ENCODE results near the gene CD9.
A peak's percentile ranks its signal among the peaks of the same experiment; 100 is the strongest.

The CD9 gene

DNA sequence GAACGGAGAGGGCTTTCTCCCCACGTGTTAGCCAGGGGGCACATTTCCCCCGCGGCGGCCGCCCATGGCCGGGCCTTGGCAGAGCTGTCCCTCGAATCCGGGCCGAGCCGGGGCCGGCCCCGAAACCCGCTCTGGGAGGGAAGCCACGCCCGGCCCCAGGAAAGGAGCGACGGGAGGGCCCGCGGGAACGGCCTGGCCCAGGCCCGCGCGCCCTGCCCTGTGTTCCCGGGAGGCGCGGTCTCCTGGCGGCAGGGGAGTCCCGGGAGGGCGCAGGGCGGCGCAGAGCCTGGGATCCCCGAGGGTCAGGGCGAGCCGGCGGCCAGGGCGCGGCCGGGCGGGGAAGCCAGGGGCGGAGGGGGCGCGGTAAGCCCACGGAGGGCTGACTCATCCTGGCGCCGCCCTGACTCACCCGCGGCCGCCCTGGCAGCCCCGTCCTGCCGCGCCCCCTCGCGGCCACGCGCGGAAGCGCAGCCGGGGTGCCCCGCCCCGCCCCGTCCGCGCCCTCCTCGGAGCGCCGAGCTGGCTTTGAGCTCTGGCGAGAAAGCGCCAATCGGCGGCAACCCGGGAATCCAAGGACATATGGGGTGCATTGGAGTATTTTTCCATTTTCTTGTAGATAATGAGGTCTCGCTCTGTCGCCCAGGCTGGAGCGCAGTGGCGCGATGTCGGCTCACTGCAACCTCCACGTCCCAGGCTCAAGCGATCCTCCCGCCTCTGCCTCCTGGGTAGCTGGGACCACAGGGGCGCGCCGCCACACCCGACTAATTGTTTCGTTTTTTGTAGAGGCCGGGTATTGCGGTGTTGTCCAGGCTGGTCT lies 78.4 kb downstream of the CD9 start:
- intact Hi-C loops (cut with DNase I; ENCODE audit: low total_unique reads): loop anchor here (2.0 to 5.0 kb wide), 2 partner anchors 41 to 84 kb away; no protein-coding TSS in a partner anchor
- TF ChIP-seq, protein P1, sequence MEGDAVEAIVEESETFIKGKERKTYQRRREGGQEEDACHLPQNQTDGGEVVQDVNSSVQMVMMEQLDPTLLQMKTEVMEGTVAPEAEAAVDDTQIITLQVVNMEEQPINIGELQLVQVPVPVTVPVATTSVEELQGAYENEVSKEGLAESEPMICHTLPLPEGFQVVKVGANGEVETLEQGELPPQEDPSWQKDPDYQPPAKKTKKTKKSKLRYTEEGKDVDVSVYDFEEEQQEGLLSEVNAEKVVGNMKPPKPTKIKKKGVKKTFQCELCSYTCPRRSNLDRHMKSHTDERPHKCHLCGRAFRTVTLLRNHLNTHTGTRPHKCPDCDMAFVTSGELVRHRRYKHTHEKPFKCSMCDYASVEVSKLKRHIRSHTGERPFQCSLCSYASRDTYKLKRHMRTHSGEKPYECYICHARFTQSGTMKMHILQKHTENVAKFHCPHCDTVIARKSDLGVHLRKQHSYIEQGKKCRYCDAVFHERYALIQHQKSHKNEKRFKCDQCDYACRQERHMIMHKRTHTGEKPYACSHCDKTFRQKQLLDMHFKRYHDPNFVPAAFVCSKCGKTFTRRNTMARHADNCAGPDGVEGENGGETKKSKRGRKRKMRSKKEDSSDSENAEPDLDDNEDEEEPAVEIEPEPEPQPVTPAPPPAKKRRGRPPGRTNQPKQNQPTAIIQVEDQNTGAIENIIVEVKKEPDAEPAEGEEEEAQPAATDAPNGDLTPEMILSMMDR (IDR thresholded peaks at IDR 0.05): peak; percentile 84 to 100
- H3K4me1 ChIP-seq: peaks cover 0 to 33% (median 27%) of the 10 kb centered on the region in 4 donors
- H3K27ac ChIP-seq: peak overlapping the region; percentile 77 to 82
- DNase-seq: peak; percentile 78 to 95
- no peaks in the 10 kb centered on the region for H3K27me3 ChIP-seq
- H3K36me3 ChIP-seq: no peaks in the 10 kb centered on the region
- peak overlapping the region; percentile 49 to 60 for H3K4me3 ChIP-seq
- H3K9me3 ChIP-seq: no peaks in the 10 kb centered on the region

DNA sequence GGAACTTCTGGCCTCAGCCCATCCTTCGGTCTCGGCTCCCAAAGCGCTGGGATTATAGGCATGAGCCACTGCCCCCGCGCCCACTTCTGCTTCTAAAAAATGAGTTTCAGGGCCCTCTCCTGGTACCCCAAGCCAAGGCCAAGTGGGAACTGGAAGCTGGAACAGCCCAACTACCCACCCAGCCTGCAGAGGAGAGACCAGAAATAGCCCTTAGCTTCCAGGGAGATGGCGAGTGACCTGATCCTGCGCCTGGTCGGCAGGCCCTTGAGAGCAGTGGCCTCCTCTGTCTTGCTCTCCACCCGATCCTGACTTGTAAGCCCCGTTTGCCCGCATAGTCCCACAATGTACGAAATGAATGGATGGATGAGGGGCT lies 79.0 kb downstream of the CD9 start:
- DNase-seq: no peak
- peaks cover 0 to 31% (median 25%) of the 10 kb centered on the region in 4 donors for H3K4me1 ChIP-seq
- TF ChIP-seq, protein P1 (IDR thresholded peaks at IDR 0.05): no peak
- H3K9me3 ChIP-seq: no peaks in the 10 kb centered on the region
- peak overlapping the region; percentile 77 to 82 for H3K27ac ChIP-seq
- H3K36me3 ChIP-seq: no peaks in the 10 kb centered on the region
- intact Hi-C loops (cut with DNase I; ENCODE audit: low total_unique reads): loop anchor here (2.0 to 5.0 kb wide), 2 partner anchors 42 to 84 kb away; no protein-coding TSS in a partner anchor
- H3K27me3 ChIP-seq: no peaks in the 10 kb centered on the region
- H3K4me3 ChIP-seq: peak overlapping the region in 1 of 2 donors; percentile 49

DNA sequence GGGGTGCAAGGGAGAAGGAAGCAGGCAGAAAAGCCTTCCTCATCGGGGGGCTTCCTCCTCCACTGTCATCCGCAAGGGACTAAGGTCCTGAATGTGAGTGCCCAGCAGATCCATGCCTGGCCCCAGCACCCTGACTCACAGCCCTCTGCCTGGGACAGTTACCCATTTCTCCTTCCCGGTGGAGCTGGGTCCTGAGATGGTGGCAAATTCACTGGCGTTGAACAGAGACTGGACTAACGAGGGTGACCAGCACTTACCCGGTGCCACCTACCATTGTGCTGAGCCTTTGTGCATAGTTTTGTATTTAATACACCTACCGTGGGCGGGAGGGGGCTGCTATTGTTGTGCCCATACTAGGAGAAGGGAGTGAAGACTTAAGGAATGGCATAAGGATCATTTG lies 79.4 kb downstream of the CD9 start:
- peak in 1 of 2 donors; percentile 62 for DNase-seq
- TF ChIP-seq, protein P1 (IDR thresholded peaks at IDR 0.05): no peak
- Histone ChIP-seq H3K9me3 (no peaks in the 10 kb centered on the region), H3K4me1 (peaks cover 0 to 31% (median 24%) of the 10 kb centered on the region in 4 donors), H3K27ac (peak overlapping the region; percentile 77 to 82), H3K36me3 (no peaks in the 10 kb centered on the region), H3K27me3 (no peaks in the 10 kb centered on the region), H3K4me3 (no peak overlapping the region)
- intact Hi-C loops (cut with DNase I; ENCODE audit: low total_unique reads): loop anchor here (2.0 to 5.0 kb wide), 3 partner anchors 42 to 292 kb away; no protein-coding TSS in a partner anchor

DNA sequence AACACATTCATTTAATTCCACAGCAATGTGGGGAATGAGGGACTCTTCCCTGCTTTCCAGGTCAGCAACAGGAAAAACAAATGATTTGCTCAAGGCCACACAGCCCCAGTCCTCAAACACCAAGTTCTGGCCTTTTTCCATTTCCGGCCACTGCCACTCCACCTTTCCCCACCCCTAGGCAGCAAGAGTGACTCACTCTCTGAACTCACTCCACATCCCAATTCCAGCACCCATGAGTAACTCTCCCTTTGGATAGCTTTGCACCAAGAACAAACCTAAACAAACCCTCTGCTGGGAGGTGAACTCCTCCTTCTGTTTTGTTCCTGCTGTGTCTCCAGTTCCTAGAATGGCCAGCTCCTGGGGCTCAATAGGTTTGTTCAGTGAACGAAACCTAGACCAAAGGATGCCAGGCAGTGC lies 79.9 kb downstream of the CD9 start:
- Histone ChIP-seq H3K27ac (peak overlapping the region; percentile 77 to 82), H3K4me1 (peaks cover 0 to 31% (median 27%) of the 10 kb centered on the region in 4 donors)
- intact Hi-C loops (cut with DNase I; ENCODE audit: low total_unique reads): loop anchor here (5.0 kb wide), 1 partner anchor 293 kb away; no protein-coding TSS in a partner anchor

DNA sequence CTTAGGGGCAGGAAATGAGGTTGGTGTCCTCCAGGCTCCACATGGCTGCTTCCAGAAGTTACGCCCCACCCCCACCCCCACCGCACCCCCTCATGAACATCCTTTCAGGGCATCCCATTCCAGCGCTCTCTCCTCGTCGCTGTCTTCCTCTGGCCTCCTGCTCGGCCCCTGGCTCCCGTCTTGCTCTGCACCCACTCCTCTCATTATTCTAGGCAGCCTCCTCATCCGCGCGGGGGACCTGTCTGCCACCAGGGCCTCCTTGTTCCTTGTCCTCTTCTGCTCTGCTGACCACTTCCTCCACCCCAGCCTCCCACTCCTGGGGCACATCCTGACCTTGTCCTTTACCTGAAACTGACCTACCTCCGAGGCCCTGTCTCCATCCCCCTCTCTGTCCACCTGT lies 80.5 kb downstream of the CD9 start:
- intact Hi-C loops (cut with DNase I; ENCODE audit: low total_unique reads): loop anchor here (5.0 kb wide), 1 partner anchor 293 kb away; no protein-coding TSS in a partner anchor
- Histone ChIP-seq H3K9me3 (no peaks in the 10 kb centered on the region), H3K4me3 (no peak overlapping the region), H3K4me1 (peaks cover 0 to 31% (median 27%) of the 10 kb centered on the region in 4 donors), H3K27ac (peak overlapping the region; percentile 77 to 82), H3K27me3 (no peaks in the 10 kb centered on the region), H3K36me3 (no peaks in the 10 kb centered on the region)
- peak in 1 of 2 donors; percentile 53 for DNase-seq
- TF ChIP-seq, protein P1 (IDR thresholded peaks at IDR 0.05): no peak

More for the DNA sequence above, 79.9 kb downstream of the CD9 start:
- no peaks in the 10 kb centered on the region for H3K9me3 ChIP-seq
- no peaks in the 10 kb centered on the region for H3K27me3 ChIP-seq
- peak; percentile 64 to 85 for DNase-seq
- no peak overlapping the region for H3K4me3 ChIP-seq
- no peaks in the 10 kb centered on the region for H3K36me3 ChIP-seq
- TF ChIP-seq, protein P1 (IDR thresholded peaks at IDR 0.05): no peak

All from tibial artery (tissue), 4 donors.